Panc1 (cell line): ENCODE results near the gene SCG5. TPM values are rescaled to one million over a fixed set of nuclear protein-coding genes. Genes with fewer than 3 reads are reported as not detected.

Source experiments
- ATAC-seq: fragments of 200-7000 bp; cut with Tn5 transposase; 2 replicates; pipeline ENCODE4 v1.9.1; 2020; ENCODE audit warnings: mild to moderate bottlenecking, moderate library complexity
- BruUV-seq: library from RNA; stranded (reverse); fragments of 400-500 nt; replicated peaks from 2 replicates; lab custom pipeline; 2021; lab: Mats Ljungman, UMichigan
- CTCF ChIA-PET: fragments of 300-600 bp; sonication (Branson Sonifier 250); formaldehyde crosslinking; loops from one replicate; lab custom pipeline; 2022; ENCODE audit warnings: antibody characterized with exemption; lab: Charles Lee
- POLR2A ChIA-PET: fragments of 300-600 bp; sonication (Branson Sonifier 250); formaldehyde crosslinking; loops from one replicate; lab custom pipeline; 2022; ENCODE audit warnings: antibody characterized with exemption; lab: Charles Lee
- DNase-seq: peaks from one replicate; pipeline ENCODE4 v3.0.0-alpha.2; 2010; ENCODE audit warnings: low read depth, low spot score
- H3K27ac ChIP-seq: 2 replicates; pipeline ENCODE4 v1.5.1; 2011; ENCODE audit warnings: mild to moderate bottlenecking, low read length, inconsistent platforms
- H3K27me3 ChIP-seq: fragments of 200-500 bp; sonication (Bioruptor generic); 2 replicates; pipeline ENCODE4 v1.6.0; 2014; ENCODE audit warnings: low read length, inconsistent platforms; ENCODE audit not compliant: control insufficient read depth, insufficient read depth
- H3K36me3 ChIP-seq: fragments of 200-500 bp; sonication (Bioruptor generic); 2 replicates; pipeline ENCODE4 v1.5.1; 2014; ENCODE audit warnings: inconsistent platforms, mild to moderate bottlenecking, low read length, moderate library complexity; ENCODE audit not compliant: control insufficient read depth, insufficient read depth
- H3K4me1 ChIP-seq: 2 replicates; pipeline ENCODE4 v1.5.1; 2011; ENCODE audit warnings: inconsistent platforms, mild to moderate bottlenecking, low read length, moderate library complexity; ENCODE audit not compliant: control insufficient read depth, insufficient read depth
- H3K4me3 ChIP-seq, 2 experiments: 2 replicates each; pipeline ENCODE4 v1.5.1; 2011 to 2012; ENCODE audit warnings: low read depth in 2 of 2, low read length in 2 of 2, mild to moderate bottlenecking in 2 of 2, inconsistent platforms in 1 of 2, moderate library complexity in 1 of 2
- H3K9me3 ChIP-seq: fragments of 200-500 bp; sonication (Bioruptor generic); 2 replicates; pipeline ENCODE4 v1.5.1; 2014; ENCODE audit warnings: low read depth, mild to moderate bottlenecking, inconsistent platforms, low read length, moderate library complexity; ENCODE audit not compliant: control insufficient read depth, insufficient read depth
- POLR2AphosphoS5 ChIP-seq: IDR thresholded peaks from 2 replicates; pipeline ENCODE4 v1.6.1; 2012; ENCODE audit warnings: mild to moderate bottlenecking, low read depth, low read length, moderate library complexity
- SIN3A ChIP-seq: IDR thresholded peaks from 2 replicates; pipeline ENCODE4 v1.6.1; 2012; ENCODE audit warnings: low read depth, mild to moderate bottlenecking, low read length, moderate library complexity, borderline replicate concordance; ENCODE audit not compliant: insufficient read depth
- TCF7L2 ChIP-seq: IDR thresholded peaks from 2 replicates; pipeline ENCODE4 v1.6.1; 2011; ENCODE audit warnings: mild to moderate bottlenecking, low read depth, low read length, inconsistent platforms
- in situ Hi-C: cut with HindIII; loops from 2 replicates; pipeline ENCODE4 v1.10.0; 2016; ENCODE audit warnings: low sequenced_read_pairs, low pct_unique_long_range_greater_than_20kb
- intact Hi-C: fragments of 100-400 bp; cut with micrococcal nuclease; formaldehyde crosslinking; loops from one replicate; pipeline ENCODE4 v1.10.0; 2022; ENCODE audit not compliant: unreplicated experiment
- total RNA-seq: library from RNA; stranded (reverse); gene quantifications from one replicate; pipeline ENCODE4 v1.2.1, GENCODE V29; 2021; ENCODE audit not compliant: unreplicated experiment
- TF ChIP-seq, protein P1 (sequence below), 2 experiments: IDR thresholded peaks; 2 replicates each; pipeline ENCODE4 v1.6.1; 2011 to 2012; ENCODE audit warnings: low read depth in 2 of 2, control low read depth in 1 of 2, low read length in 1 of 2, mild to moderate bottlenecking in 1 of 2, moderate library complexity in 1 of 2; ENCODE audit not compliant: insufficient read depth in 1 of 2
- TF ChIP-seq, protein P2 (sequence below): fragments of 450-650 bp; IDR thresholded peaks from 2 replicates; pipeline ENCODE4 v1.5.1; 2017; ENCODE audit warnings: mild to moderate bottlenecking

SCG5 gene
- total RNA-seq, 1 experiment from 2014 or later = 0.67 TPM

GRCh38 chr15:32704395-32704981 lies 63.0 kb downstream of the SCG5 start:
- POLR2A ChIA-PET = no interaction called here
- no peak for TF ChIP-seq SIN3A
- intact Hi-C loops = no loop called here
- H3K36me3 ChIP-seq = no peaks in the 10 kb centered on the region
- H3K4me3 ChIP-seq = no peak overlapping the region
- no peaks in the 10 kb centered on the region for H3K4me1 ChIP-seq
- no peak for DNase-seq
- no TSS peak for BruUV-seq
- CTCF ChIA-PET = interaction anchor here (0.5 kb wide), 1 partner anchor 139 kb away, joined by 3 read pairs; no protein-coding TSS in a partner anchor
- in situ Hi-C loops = no loop called here
- H3K9me3 ChIP-seq = no peaks in the 10 kb centered on the region
- H3K27ac ChIP-seq = no peak overlapping the region
- ATAC-seq = no peak
- no peaks in the 10 kb centered on the region; the same call in 1 of the 2 replicates for H3K27me3 ChIP-seq

GRCh38 chr15:32705446-32705845 lies 63.9 kb downstream of the SCG5 start:
- intact Hi-C loops = no loop called here
- TF ChIP-seq TCF7L2 (no peak), POLR2AphosphoS5 (no peak), SIN3A (no peak)
- TF ChIP-seq, protein P1, sequence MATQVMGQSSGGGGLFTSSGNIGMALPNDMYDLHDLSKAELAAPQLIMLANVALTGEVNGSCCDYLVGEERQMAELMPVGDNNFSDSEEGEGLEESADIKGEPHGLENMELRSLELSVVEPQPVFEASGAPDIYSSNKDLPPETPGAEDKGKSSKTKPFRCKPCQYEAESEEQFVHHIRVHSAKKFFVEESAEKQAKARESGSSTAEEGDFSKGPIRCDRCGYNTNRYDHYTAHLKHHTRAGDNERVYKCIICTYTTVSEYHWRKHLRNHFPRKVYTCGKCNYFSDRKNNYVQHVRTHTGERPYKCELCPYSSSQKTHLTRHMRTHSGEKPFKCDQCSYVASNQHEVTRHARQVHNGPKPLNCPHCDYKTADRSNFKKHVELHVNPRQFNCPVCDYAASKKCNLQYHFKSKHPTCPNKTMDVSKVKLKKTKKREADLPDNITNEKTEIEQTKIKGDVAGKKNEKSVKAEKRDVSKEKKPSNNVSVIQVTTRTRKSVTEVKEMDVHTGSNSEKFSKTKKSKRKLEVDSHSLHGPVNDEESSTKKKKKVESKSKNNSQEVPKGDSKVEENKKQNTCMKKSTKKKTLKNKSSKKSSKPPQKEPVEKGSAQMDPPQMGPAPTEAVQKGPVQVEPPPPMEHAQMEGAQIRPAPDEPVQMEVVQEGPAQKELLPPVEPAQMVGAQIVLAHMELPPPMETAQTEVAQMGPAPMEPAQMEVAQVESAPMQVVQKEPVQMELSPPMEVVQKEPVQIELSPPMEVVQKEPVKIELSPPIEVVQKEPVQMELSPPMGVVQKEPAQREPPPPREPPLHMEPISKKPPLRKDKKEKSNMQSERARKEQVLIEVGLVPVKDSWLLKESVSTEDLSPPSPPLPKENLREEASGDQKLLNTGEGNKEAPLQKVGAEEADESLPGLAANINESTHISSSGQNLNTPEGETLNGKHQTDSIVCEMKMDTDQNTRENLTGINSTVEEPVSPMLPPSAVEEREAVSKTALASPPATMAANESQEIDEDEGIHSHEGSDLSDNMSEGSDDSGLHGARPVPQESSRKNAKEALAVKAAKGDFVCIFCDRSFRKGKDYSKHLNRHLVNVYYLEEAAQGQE (IDR thresholded peaks at IDR 0.05; ENCODE audit: insufficient read depth in 1 of 2, low read depth in 2 of 2, low read length in 1 of 2) = no peak
- TF ChIP-seq, protein P2, sequence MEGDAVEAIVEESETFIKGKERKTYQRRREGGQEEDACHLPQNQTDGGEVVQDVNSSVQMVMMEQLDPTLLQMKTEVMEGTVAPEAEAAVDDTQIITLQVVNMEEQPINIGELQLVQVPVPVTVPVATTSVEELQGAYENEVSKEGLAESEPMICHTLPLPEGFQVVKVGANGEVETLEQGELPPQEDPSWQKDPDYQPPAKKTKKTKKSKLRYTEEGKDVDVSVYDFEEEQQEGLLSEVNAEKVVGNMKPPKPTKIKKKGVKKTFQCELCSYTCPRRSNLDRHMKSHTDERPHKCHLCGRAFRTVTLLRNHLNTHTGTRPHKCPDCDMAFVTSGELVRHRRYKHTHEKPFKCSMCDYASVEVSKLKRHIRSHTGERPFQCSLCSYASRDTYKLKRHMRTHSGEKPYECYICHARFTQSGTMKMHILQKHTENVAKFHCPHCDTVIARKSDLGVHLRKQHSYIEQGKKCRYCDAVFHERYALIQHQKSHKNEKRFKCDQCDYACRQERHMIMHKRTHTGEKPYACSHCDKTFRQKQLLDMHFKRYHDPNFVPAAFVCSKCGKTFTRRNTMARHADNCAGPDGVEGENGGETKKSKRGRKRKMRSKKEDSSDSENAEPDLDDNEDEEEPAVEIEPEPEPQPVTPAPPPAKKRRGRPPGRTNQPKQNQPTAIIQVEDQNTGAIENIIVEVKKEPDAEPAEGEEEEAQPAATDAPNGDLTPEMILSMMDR = no peak
- H3K9me3 ChIP-seq = no peaks in the 10 kb centered on the region
- H3K27ac ChIP-seq = no peak overlapping the region
- ATAC-seq (no peak), DNase-seq (no peak)
- BruUV-seq = no TSS peak
- ChIA-PET POLR2A (no interaction called here), CTCF (interaction anchor here (0.7 kb wide), 1 partner anchor 313 kb away, joined by 3 read pairs; no protein-coding TSS in a partner anchor)
- H3K36me3 ChIP-seq = no peaks in the 10 kb centered on the region
- H3K4me1 ChIP-seq = no peaks in the 10 kb centered on the region
- no peaks in the 10 kb centered on the region; the same call in 1 of the 2 replicates for H3K27me3 ChIP-seq
- in situ Hi-C loops = no loop called here
- no peak overlapping the region for H3K4me3 ChIP-seq

- Histone ChIP-seq H3K36me3 (no peaks in the 10 kb centered on the region), H3K27ac (no peak overlapping the region)
- DNase-seq = no peak
Observed at GRCh38 chr15:32706704-32707103, 65.2 kb downstream of the SCG5 start.

More at GRCh38 chr15:32706704-32707103, 65.2 kb downstream of the SCG5 start:
- no peaks in the 10 kb centered on the region; the same call in 1 of the 2 replicates for H3K27me3 ChIP-seq
- intact Hi-C loops (no loop called here), in situ Hi-C loops (no loop called here)
- H3K9me3 ChIP-seq = no peaks in the 10 kb centered on the region
- H3K4me3 ChIP-seq = no peak overlapping the region
- ChIA-PET POLR2A (no interaction called here), CTCF (no interaction called here)
- no peak for ATAC-seq
- H3K4me1 ChIP-seq = no peaks in the 10 kb centered on the region
- TF ChIP-seq SIN3A = no peak
- TF ChIP-seq TCF7L2 = no peak
- TF ChIP-seq, protein P1 (IDR thresholded peaks at IDR 0.05; ENCODE audit: insufficient read depth in 1 of 2, low read depth in 2 of 2, low read length in 1 of 2) = no peak
- TF ChIP-seq, protein P2 = no peak
- TF ChIP-seq POLR2AphosphoS5 = no peak
- BruUV-seq = no TSS peak
